Heart left ventricle (tissue), 16 donors: ENCODE measurements around the gene UBXN7. TPM values are rescaled to one million over a fixed set of nuclear protein-coding genes. Genes with fewer than 3 reads are reported as not detected.

Experiments
- ATAC-seq, 4 donors: fragments of 200-7000 bp; cut with Tn5 transposase; one replicate each; pipeline ENCODE4 v1.9.1; 2020 to 2022; ENCODE audit warnings: moderate library complexity in 4 of 4, mild to moderate bottlenecking in 3 of 4, moderate number of reproducible peaks in 1 of 4
- DNase-seq, 5 donors: peaks; one replicate each; pipeline ENCODE4 v3.0.0-alpha.2; 2020
- H3K27ac ChIP-seq, 12 donors: fragments of 200-600 bp; sonication (generic) in 4 of 12; one replicate each; pipeline versions ENCODE4 v1.5.0 to v1.8.0; 2016 to 2022; ENCODE audit warnings: mild to moderate bottlenecking in 2 of 12
- H3K27me3 ChIP-seq, 9 donors: fragments of 200-600 bp; sonication (generic) in 2 of 9; one replicate each; pipeline versions ENCODE4 v1.5.1 to v1.8.0; 2016 to 2022; ENCODE audit warnings: mild to moderate bottlenecking in 3 of 9
- H3K36me3 ChIP-seq, 9 donors: fragments of 200-600 bp; sonication (generic) in 2 of 9; one replicate each; pipeline versions ENCODE4 v1.5.0 to v1.8.0; 2018 to 2022; ENCODE audit warnings: mild to moderate bottlenecking in 2 of 9
- H3K4me1 ChIP-seq, 12 donors: fragments of 200-600 bp; sonication (generic) in 4 of 12; one replicate each; pipeline versions ENCODE4 v1.5.0 to v1.8.0; 2016 to 2022; ENCODE audit warnings: mild to moderate bottlenecking in 3 of 12
- H3K4me3 ChIP-seq, 12 donors: fragments of 200-600 bp; sonication (generic) in 4 of 12; one replicate each; pipeline versions ENCODE4 v1.5.0 to v1.8.0; 2017 to 2022; ENCODE audit warnings: mild to moderate bottlenecking in 9 of 12, moderate library complexity in 4 of 12
- H3K9me3 ChIP-seq, 12 donors: fragments of 200-600 bp; sonication (generic) in 4 of 12; one replicate each; pipeline versions ENCODE4 v1.5.0 to v1.8.0; 2016 to 2022; ENCODE audit warnings: mild to moderate bottlenecking in 1 of 12
- POLR2A ChIP-seq, 2 donors: fragments of 450-650 bp; IDR thresholded peaks; one replicate each; pipeline ENCODE4 v1.6.1; 2017; ENCODE audit warnings: antibody characterized with exemption in 2 of 2, mild to moderate bottlenecking in 2 of 2, moderate library complexity in 2 of 2
- WGBS, 4 donors: extraction: QIAGEN DNeasy Blood & Tissue Kit in 2 of 4; methylation state at CpG; one replicate each; pipeline versions ENCODE4 v1.1.5 to v1.1.7; 2013 to 2018; 5-methylcytosine and 5-hydroxymethylcytosine counted together
- intact Hi-C, 10 donors: fragments of 100-400 bp; cut with DNase I; formaldehyde crosslinking; loops; one replicate each; pipeline versions ENCODE4 v1.11.1 to v1.14.2; 2022
- polyA plus RNA-seq, 2 donors: library from polyadenylated mRNA; stranded (reverse); fragments of 200-250 nt; gene quantifications; one replicate each; pipeline ENCODE4 v1.2.3, GENCODE V29; 2013
- total RNA-seq, 9 donors: library from RNA; depleted of rRNA in 2 of 9; stranded (reverse); fragments of >200 nt in 2 of 9; fragmentation: NEBNext Ultra II Directional in 3 of 9; extraction: Animal tissue kit (Norgen Biotek cat#: 25700) in 3 of 9; gene quantifications; one replicate each; pipeline versions ENCODE4 v1.1.0 to v1.2.4, GENCODE V29; 2016 to 2023
- TF ChIP-seq, protein P1 (sequence below), 12 donors: fragments of 200-600 bp; sonication (generic) in 4 of 12; IDR thresholded peaks; one replicate each; pipeline versions ENCODE4 v1.5.0 to v1.8.0; 2018 to 2022; ENCODE audit warnings: antibody characterized with exemption in 12 of 12, mild to moderate bottlenecking in 5 of 12
- donor health status: ischemic (EF 13 %, LVEDD 7.1; RV severe dilation, severe dysfunction).
- donor health status: healthy with polysubstance abuse.
- donor health status: DM: no; HTN: yes; CAD: no.
- donor health status: DM: no; HTN: no; CAD: no.
- donor health status: ischemic (EF 25% LVEDD 6.9; RV normal size, moderate dysfunction).
- donor health status: ischemic (EF 25% LVEDD 5.7; RV mildly dilated, moderate dysfunction).
- donor health status: healthy.
- donor health status: DM: yes; HTN: yes; CAD: no.
- donor health status: ischemic (EF 35%, LVEDD 5.7; RV mildly dilated, moderate dysfunction).
- donor health status: nonischemic (EF 11% LVEDD 7.7; RV severe dilation, severe dysfunction).
- donor health status: DM: yes; HTN: yes; CAD: no.
- donor health status: PGD.
- donor health status: ischemic (EF 29% LVEDD 5.4; RV normal size, mild dysfunction).
- donor health status: nonischemic (EF 23%, LVEDD 6.1; RV moderate dilation, normal function).

UBXN7 gene
- total and polyA plus RNA-seq, 11 donors = 6.9 to 50.2 (median 25.8) TPM

DNA sequence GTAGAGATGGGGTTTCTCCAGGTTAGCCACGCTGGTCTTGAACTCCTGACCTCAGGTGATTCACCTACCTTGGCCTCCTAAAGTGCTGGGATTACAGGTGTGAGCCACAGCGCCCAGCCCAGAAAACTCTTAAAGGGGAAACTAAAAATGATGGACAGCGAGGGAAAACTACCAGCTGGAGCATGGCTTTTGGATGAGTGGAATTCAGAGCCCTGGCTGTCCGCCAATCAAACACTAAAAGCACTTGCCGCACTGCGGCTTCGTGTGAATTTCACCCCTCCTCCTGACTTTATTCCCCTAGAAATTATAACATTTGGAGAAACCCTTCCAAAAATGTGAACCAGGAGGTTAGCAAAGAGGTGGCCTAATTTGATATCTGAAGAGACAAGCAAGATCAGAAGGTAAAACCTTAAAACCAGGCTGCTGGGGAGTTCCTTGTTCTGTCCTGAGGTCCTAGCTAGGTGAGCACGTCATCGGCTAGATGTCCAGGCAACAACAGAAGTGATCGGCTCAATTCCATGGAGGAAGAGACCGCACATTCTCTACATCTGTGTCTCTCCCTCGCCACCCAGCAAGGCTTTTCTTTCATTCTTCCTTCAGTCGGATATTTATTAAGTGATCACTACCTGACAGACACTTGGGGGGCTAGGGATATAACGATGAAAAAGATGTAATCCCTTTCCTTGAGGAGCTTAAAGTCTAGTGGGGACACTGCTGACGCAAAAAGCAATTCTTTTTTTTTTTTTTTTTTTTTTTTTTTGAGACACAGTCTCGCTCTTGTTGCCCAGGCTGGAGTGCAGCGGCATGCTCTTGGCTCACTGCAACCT lies 95.7 kb downstream of the UBXN7 start:
- Histone ChIP-seq H3K36me3 (no peaks in the 10 kb centered on the region), H3K4me3 (no peak overlapping the region), H3K4me1 (no peaks in the 10 kb centered on the region), H3K27me3 (peaks cover 0 to under 1% (median 0%) of the 10 kb centered on the region in 9 donors), H3K9me3 (no peaks in the 10 kb centered on the region), H3K27ac (no peak overlapping the region)
- no peak for DNase-seq
- 73 to 85% (median 79%) methylated on average over 17 of the region's 17 CpGs for WGBS, 4 donors
- no peak for ATAC-seq
- TF ChIP-seq, protein P1, sequence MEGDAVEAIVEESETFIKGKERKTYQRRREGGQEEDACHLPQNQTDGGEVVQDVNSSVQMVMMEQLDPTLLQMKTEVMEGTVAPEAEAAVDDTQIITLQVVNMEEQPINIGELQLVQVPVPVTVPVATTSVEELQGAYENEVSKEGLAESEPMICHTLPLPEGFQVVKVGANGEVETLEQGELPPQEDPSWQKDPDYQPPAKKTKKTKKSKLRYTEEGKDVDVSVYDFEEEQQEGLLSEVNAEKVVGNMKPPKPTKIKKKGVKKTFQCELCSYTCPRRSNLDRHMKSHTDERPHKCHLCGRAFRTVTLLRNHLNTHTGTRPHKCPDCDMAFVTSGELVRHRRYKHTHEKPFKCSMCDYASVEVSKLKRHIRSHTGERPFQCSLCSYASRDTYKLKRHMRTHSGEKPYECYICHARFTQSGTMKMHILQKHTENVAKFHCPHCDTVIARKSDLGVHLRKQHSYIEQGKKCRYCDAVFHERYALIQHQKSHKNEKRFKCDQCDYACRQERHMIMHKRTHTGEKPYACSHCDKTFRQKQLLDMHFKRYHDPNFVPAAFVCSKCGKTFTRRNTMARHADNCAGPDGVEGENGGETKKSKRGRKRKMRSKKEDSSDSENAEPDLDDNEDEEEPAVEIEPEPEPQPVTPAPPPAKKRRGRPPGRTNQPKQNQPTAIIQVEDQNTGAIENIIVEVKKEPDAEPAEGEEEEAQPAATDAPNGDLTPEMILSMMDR (IDR thresholded peaks at IDR 0.05) = no peak
- TF ChIP-seq POLR2A (IDR thresholded peaks at IDR 0.05) = no peak
- intact Hi-C loops = no loop called here

DNA sequence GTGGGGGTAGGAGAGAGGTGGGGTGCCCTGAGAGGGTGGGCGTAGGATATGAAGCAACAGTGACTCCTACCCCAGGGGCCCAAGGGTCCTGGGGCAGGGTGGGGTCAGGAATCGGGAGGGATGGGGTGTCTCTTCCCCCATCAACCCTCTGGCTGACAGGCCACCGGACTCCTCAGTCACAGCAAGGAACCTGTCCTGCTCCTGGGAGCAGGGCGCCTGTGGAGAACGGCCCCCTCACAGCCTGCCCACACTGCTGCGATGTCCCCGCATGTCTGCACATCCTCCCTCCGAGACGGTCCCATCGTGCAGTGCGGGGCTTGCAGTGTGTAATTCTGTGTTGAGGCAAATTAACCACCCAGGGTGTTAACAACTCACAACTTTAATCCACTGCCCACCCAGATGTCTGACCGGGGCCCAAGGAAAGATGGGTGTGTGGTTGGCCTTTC lies 96.7 kb downstream of the UBXN7 start:
- 73 to 77% (median 74%) methylated on average over 9 to 12 of the region's 12 CpGs for WGBS, 4 donors
- no peaks in the 10 kb centered on the region for H3K36me3 ChIP-seq
- H3K4me3 ChIP-seq = no peak overlapping the region
- TF ChIP-seq, protein P1 (IDR thresholded peaks at IDR 0.05) = no peak
- no peak for TF ChIP-seq POLR2A (IDR thresholded peaks at IDR 0.05)
- no peaks in the 10 kb centered on the region for H3K9me3 ChIP-seq
- H3K27me3 ChIP-seq = peaks cover 0 to 3% (median 0%) of the 10 kb centered on the region in 9 donors
- intact Hi-C loops = no loop called here
- H3K4me1 ChIP-seq = no peaks in the 10 kb centered on the region
- ATAC-seq (no peak), DNase-seq (no peak)
- H3K27ac ChIP-seq = no peak overlapping the region

DNA sequence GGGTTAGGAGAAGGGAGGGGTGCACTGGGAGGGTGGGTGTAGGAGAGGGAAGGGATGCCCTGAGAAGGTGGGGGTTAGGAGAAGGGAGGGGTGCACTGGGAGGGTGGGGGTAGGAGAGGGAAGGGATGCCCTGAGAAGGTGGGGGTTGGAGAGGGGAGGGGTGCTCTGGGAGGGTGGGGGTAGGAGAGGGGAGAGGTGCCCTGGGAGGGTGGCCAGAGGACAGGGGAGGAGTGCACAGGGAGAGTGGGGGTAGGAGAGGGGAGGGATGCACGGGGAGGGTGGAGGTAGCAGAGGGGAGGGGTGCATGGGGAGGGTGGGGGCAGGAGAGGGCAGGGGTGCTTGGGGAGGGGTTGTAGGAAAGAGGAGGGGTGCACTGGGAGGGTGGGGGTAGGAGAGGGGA lies 97.2 kb downstream of the UBXN7 start:
- WGBS, 4 donors = 25 to 59% (median 50%) methylated on average over 1 of the region's 1 CpG; no CpG with 5 or more reads in 1 of the 4 donors
- H3K36me3 ChIP-seq = no peaks in the 10 kb centered on the region

DNA sequence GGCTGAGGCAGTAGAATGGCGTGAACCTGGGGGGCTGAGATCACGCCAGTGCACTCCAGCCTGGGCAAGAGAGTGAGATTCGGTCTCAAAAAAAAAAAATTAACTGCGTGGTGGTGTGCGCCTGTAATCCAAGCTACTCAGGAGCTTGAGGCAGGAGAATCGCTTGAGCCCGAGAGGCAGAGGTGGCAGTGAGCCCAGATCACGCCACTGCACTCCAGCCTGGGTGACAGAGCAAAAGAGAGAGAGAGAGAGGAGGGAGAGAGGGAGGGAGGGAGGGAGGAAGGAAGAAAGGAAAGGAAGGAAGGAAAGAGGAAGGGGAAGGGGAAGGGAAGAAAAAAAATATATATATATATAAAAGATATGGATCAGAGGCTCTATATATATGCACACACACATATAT lies 100.1 kb downstream of the UBXN7 start:
- Histone ChIP-seq H3K27ac (no peak overlapping the region), H3K27me3 (peaks cover 0 to 3% (median 0%) of the 10 kb centered on the region in 9 donors), H3K36me3 (no peaks in the 10 kb centered on the region), H3K4me3 (no peak overlapping the region), H3K4me1 (no peaks in the 10 kb centered on the region), H3K9me3 (no peaks in the 10 kb centered on the region)
- intact Hi-C loops = no loop called here
- DNase-seq (peak in 1 of 5 donors; percentile 50), ATAC-seq (peak in 2 of 4 donors; percentile 51 to 71)
- TF ChIP-seq, protein P1 (IDR thresholded peaks at IDR 0.05) = no peak
- no peak for TF ChIP-seq POLR2A (IDR thresholded peaks at IDR 0.05)
- WGBS, 4 donors = 68 to 72% (median 69%) methylated on average over 8 of the region's 8 CpGs

More for the DNA sequence above, 97.2 kb downstream of the UBXN7 start:
- Histone ChIP-seq H3K4me3 (no peak overlapping the region), H3K27me3 (peaks cover 0 to 3% (median 0%) of the 10 kb centered on the region in 9 donors), H3K4me1 (no peaks in the 10 kb centered on the region), H3K27ac (no peak overlapping the region), H3K9me3 (no peaks in the 10 kb centered on the region)
- no peak for DNase-seq
- intact Hi-C loops = no loop called here
- TF ChIP-seq POLR2A (IDR thresholded peaks at IDR 0.05) = no peak
- TF ChIP-seq, protein P1 (IDR thresholded peaks at IDR 0.05) = no peak
- ATAC-seq = no peak
